Measurements from ENCODE around the gene SMIM3. TPM values are rescaled to one million over a fixed set of nuclear protein-coding genes. Genes with fewer than 3 reads are reported as not detected.

Gene SMIM3
- polyA plus RNA-seq, 10 donors, result 7.4 to 10.4 (median 9.2) TPM

DNA sequence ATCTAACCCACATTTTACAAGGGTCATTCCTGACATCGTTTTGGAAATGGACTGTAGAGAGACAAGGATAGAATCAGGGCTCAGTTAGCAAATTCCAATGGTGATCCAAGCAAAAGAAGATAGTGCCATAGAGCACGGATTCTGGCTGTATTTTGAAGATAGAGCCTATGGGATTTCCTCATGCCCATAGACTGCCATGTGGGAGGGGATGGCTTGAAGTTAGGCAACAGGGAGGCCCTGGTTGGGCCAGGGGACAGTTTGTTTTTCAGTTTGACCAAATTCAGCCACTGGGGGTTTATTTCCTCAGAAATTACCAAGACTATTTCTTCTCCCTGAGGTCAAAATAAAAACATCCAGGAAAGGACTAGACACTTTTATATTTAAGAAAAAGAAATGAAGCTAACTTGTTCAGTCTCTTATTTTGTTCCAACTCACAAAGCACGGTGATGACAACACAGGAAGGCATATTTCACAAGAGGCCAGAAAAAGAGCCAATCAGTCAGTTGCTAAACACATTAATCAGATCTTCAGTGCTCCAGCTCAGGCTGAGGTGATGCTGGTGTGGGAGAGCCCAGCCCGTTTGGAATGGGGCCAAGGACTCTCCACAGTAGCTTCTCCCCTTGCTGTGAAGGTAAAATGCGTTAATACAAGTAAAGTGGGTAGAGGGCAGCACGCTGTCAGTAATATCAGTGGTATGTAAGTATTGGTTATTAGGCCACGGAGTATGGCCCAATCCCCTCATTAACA is 15.4 kb upstream of the SMIM3 start:
- peak; percentile 46 to 67 (median 66) for DNase-seq

DNA sequence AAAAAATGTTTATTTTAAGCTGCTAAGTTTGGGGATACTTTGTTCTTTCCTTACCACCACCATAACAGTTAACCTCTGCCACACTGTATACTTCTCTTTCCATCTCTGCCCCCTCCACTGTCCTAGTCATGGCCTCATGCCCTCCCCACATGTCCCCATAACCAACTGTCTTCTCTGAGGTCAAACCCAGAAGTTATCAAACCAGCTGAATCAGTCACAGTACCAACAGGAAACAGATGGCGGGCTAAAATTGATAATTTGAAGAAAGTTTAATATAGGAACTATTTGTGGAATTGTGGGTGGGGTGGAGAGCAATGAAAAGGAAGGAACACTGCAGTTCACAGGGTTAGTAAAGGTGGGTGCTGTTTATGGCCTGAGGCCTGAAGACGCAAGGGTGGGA is 14.0 kb upstream of the SMIM3 start:
- DNase-seq, result no peak

DNA sequence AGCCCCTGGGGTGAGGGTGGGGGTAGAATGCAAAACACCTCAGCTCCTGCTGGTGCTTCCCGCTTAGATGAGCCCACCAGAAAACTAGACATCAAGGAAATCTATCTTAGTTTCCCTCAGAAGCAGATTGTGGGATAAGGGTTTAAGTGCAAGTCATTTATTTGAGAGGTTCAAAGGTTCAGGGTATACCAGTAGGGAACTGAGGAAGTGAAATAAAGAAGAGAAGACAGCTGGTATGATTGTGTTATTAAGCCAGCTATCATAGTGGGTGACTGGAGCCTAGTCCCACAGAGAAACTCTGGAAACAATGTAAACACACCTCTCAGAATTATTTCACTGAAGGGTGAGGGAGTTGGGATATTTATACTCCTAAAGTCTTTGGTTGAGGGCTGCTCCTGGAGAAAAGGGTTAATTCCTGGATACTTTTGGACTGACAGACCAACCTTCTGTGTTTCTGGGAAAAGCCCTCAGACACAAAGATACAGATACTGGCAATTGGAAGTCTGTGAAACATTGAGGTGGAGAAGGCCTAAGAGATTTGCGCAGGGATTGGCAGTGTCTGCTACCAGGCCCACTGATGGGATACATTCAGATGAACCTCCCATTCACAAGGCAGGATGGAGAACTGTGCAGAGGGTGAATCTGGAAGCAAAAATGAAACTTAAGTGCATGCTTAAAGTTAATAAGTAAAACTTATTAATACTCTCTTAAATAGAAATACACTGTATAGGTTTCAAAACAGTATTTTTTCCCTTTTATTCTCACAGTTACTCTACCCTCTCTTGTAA is 13.4 kb upstream of the SMIM3 start:
- no peak for DNase-seq

DNA sequence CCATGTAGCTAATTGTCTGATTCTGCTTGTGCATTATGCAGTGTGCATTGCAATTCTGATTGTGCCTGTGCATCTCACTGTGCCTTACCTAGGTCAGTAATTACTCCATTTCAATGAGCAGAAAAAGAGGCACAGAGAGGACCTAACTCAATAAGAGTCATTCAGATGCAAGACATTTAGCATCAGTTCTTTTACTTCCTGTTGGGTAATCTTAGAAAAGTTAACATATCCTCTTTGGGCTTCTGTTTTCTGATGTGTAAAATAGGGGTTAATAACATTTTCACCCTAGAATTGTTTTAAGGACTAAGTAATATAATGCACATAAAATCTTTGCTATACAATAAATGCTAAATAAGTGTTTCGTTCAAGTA is 12.8 kb upstream of the SMIM3 start:
- DNase-seq, result no peak

DNA sequence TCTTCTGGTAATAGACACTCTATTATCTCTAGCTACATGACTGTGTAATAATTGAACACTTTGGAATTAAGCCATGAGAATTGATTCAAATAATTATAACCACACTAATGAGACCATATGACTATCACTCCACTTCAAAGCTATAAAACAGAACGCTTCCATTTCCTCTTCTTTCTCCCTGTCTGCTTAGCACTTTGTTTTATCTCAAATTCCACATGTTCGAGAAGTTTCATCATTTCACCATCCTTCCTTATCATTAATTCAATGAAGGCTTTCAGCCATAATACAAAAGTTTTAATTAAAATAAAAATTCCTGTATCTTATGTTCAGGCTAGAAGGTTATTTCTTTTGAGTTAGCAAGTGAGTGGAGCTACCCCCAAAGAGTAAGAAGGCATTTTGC is 12.3 kb upstream of the SMIM3 start:
- no peak for DNase-seq

DNA sequence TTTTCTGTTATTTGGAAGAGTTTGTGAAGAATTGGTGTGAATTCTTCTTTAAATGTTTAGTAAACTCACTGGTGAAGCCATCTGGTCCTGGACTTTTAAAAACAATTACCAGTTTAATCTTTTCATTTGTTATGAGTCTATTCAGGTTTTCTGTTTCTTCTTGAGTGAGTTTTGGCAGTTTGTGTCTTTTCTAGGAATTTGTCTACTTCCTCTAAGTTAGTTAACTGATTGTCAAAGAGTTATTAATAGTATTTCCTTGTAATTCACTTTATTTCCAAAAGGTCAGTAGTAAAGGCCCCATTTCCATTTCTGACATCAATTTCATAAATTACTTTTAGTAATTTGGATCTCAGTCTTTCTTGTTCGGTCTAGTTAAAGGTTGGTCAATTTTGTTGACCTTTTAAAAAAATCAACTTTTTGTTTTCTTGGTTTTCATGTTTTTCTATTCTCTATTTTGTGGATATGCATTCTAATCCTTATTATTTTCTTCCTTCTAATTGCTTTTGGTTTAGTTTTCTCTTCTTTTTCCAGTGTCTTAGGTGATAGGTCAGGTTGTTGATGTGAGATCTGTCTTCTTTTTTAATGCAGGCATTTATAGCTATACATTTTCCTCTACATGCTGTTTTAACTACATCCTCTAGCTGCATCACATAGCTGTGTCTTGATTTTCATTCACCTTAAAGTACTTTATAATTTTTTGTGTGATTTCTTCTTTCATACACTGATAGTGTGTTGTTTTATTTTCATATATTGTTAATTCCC is 7.3 kb upstream of the SMIM3 start:
- DNase-seq, result no peak

DNA sequence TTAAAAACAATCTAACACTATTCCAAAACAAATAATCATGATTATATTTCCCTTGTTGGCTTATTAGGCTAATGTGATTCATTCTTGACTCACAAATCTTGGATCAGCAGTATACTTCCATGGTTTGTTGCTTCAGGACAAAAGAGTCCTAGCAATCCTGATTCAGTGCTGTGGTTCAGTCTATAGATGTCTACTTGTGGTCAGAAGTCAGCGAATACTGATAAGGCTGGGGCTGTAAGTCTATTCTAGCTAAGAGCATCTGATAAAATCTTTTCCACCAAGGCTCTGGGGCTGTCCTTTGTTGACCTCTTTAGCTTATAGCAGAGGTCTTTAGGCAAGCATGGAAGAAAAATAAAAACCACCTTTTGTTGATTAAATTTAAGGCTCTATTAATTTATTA is 4.4 kb upstream of the SMIM3 start:
- DNase-seq, result no peak

DNA sequence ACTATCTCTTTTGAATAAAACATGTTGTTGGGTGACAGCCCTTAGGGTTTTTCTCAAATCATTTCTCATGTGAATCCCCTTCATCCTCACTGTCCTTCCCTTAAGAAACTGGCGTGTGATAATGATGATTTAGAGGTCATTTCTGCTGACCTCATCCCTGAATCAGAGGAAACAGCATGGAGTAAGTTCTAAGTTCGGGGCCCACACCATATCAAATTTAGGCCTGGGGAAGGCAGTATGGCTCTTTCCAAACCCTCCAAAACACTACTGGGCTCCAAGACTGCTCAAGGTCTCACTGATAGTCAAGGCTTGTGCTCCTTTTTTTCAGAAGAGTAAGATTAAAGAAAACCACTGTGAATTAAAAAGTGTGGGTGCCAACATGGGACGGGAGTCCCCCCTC is 872 bp upstream of the SMIM3 start:
- DNase-seq, result no peak

DNA sequence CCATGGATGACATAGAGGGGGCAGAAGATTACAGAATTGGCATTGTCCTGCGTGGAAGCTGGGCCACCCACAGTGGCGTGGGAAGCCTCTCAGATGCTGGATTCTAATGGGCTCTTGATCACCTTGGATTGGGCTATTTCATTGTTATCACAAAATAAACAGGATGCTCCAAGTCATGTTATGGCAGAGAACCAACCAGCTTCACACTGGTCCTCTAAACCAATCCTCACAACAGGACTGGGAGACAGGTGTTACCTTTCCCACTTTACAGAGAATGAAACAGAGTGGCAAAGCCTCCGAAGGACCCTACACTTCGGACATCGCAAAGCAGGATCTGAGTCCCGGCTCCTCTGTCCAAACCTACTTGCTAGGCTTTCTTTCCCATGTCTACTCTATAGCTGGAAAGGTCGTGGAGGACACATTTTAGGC is 455 bp upstream of the SMIM3 start:
- no peak for DNase-seq

DNA sequence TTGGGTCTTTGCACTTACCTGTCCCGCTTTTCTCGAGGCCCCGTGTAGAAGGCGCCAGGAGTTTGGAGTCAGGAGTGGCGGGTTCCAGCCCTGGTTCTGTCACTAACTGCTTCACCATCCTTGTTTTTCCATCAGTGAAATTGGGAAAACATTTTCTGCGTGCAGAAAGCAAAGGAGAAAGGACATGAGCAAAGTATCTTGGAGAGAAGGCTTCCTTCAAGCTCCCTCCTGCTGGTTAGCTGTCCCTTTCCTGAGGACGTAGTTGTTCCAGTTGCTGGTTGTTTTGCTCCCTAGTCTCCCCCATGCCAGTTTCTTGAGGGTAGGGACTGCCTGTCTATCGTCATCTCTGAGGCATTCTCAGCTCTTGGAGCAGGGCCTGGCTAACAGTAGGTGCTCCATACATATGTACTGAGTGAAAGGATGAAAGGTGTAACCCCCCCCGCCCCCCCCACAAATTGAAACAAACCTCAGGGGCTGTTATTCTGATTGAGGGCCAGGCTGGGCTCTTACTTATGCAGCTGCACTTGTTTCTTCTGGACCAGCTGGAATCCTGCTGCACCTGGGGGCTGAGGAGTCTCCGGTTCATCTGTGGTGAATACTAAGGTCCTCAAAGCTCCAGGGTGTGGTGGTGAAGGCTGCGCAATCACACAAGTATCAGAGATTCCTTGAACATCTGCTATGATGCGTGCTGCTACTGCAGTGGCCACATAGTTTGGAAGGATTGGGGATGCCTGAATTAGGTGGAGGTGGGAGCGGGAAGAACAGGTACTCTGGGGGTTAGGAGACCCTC is 1.0 kb downstream of the SMIM3 start:
- peak in 1 of 3 donors; percentile 56 for DNase-seq

DNA sequence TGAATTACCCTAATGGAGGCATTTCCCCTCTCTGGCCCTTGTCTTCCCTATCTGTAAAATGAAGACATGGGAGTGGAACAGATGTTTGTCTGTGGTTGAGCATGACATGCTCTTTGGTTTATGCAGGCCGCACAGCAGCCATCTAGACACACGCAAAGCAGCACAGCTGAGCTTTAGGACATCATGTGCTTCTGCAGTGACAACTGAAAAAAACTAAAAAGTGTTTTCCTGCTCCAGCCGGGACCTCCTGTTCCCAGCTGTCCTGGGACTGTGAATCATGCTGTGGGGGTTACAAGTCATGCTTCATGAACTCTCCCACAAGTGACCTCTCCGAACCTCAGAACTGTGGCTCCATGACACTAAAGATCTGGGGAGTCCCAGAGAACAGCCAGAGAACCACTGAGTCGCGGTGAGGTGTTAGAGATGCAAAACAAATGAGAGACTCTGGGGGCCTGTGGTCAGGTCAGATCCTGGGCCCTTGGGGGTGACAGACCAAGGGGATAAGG is 1.7 kb downstream of the SMIM3 start:
- DNase-seq, result peak in 1 of 3 donors; percentile 53

DNA sequence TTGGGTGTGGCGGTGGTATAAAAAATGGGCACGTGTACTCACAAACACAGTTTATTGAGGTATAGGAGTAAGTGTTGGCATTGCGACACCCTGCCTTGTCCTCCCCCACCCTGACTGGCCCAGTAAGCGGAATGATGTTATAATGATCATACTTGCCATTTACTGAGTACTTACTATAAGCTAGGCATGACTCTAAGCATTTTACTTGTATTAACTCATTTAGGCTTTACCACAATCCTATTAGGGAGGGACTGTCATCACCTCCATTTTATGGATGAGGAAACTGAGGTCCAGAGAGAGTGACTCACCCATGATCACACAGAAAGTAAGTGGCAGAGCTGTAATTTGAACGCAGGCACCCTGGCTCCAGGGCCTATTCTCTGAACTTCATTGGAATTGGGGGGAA is 2.3 kb downstream of the SMIM3 start:
- DNase-seq, result peak in 1 of 3 donors; percentile 87

DNA sequence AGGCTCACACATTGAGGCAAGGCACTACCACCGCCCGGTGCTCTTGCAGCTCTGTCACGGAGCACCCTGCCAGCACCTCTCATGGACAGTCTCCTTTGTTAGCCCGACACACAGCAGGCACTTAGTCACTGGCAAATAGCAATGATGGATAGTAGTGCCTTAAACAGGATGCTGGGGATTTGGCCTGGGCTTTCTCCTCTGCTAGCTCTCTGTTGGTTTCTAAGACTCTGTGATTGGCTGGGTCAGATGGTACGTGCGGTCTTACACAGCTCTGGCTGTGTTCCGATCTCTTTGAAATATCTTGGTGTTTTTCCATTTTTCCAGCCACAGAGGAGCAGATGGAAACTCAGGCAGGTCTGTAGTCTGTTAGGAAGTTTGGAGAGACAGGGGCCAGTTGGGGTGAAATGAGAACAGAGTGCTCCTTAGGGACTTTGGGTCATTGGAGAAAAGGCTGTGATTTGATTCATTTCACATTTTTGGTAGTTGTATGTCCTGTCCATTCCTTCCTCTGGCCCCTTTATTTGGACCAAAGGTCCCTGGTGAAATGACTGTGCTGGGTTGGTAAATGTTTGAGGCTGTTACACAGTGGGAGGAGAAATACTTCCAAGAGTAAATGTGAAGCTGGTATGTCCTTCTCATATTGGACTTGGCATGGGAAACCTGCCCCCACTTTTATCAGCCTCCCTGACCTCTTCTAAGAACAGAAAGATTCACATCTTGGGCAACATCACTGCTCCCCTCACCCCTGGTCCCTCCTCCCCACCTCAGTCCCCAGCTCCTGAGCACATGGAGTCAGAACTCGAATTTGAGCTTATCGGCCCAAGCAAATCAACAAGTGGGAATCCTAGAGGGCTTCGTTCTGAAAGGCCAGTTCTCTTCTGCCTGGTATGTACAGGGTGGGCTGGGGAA is 3.4 kb downstream of the SMIM3 start:
- DNase-seq, result peak; percentile 73 to 93 (median 87)

DNA sequence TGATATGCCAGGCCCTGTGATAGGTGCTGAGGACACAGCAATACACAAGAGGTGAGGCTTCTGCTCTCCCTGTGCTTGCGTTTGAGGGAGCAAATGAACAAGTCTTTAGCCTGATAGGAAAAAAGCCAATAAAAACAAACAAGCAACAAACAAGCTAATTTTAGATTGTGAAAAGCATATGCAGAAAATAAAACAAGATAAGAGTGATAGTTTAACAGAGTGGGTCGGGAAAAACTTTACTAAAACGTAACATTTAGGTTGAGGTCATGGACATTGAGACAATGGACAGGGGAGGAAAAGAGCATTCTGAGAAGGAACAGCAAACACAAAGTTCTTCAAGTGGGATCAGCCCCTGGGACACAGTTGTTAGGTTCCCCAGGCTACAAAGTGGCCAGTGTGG is 4.3 kb downstream of the SMIM3 start:
- no peak for DNase-seq

DNA sequence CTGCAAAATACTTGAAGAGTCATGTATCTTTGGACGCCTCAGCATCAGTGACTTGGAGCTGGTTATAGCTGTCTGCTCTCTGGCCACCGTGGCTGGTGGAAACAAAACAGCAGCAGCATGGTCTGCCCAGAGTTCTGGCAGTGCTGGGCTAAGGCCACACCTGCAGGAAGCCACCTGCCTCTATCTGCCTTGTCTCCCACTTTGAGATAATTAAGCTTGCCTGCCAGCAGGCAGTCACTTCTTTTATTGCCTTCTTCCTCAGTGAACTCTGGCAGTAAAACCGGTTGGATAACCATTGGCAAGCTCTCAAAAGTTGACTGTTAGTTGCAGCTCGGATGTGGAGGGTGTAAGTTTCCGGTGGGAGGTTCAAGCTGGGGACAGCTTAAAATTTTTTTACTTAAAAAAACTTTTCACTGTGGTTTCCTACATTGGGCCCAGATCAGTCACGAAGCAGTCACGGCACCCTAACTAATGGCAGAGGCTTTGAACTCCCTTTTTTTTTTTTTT is 4.9 kb downstream of the SMIM3 start:
- DNase-seq, result peak; percentile 84 to 93 (median 89)

DNA sequence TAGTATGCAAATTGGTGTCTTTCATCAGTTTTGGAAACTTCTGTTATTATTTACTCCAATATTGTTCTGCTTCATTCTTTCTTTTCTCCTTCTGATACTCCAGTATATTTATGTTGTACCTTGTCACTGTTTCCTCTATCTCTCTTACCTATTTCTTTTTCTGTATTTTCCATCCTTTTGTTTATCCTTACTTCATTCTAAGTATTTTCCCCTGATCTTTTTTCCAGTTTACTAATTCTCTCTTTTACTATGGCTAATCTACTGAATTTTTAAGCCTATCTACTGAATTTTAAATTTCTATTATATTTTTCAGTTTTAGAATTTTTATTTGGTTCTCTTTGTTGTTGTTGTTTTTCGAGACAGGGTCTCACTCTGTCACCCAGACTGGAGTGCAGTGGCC is 7.4 kb downstream of the SMIM3 start:
- no peak for DNase-seq

DNA sequence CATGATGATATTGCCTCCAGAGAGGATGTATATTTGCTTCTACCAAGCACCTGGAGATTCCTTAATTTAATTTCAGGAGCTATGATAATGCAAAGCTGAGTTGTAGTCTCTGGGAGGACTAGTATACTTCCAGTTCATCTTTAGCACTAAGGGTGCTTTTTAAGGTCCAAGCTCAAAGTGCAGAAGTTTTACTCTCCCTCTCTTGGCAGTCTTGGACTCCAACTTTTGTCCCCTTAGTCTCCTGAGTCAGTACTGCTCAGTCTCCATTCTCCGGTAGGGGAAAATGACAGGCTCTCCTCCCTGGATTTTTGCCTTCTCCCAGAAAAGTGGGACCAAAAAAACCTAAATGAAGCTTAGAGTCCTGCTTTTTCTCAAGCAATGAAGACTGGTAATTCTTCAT is 8.3 kb downstream of the SMIM3 start:
- DNase-seq, result no peak

DNA sequence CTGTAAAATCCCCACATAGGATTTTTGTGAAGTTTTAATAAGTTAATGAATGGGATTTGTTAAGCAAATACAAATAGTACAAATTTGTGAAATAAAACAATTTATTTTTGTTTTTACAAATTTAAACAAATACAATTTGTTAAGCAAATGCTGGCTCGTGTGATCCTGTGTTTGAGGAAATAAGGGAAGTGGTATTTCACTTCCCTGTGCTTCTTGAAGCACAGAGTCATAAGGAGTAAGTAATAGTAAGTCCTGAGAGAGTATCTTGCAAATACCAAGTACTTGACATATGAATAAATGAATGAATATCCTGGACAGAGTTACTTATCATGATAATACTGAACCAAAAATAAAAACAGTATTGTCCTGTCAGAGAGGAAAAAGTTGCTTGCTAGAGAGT is 9.1 kb downstream of the SMIM3 start:
- no peak for DNase-seq

DNA sequence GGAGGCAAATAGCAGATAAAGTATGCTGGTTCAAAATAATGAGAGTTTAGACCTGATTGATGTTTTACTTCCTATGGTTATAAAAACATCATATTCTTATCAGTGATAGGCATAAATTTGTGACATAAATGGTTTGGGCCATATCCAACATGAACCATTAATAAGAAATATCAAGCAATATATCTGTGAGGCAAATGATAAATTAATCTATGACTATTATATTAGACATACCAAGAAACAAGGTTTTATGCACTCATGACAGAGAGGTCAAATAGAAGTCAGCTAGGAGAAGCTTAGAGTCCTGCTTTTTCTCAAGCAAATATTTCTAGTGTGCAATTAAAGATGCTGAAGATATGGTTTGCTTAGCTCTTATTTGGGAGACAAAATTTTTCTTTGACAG is 10.4 kb downstream of the SMIM3 start:
- DNase-seq, result no peak

DNA sequence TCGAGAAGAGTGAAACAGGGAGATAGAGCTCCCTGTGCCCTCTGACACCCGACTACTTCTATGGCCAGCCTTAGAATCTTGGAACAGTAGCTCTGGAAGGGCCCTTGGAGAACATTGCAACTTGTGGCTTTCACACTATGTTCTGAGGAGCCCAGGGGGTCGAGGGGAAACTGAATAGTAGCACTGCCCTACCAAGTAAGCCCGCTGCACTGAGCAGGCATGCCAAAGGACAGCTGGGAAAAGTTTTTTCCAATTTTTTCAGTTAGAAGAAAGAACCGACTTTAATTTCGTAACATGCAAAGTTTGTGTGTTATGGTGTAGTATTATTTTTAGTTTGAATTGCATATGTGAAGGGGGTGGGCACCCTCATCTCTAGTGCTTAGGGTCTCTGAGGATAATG is 10.9 kb downstream of the SMIM3 start:
- no peak for DNase-seq

Measured in muscle of back (tissue), 11 donors.